ENCODE results near the gene TNKS2.
"Not testable (repeated sequence)": the region's sequence is repeated elsewhere in the genome, so short reads cannot be mapped to it uniquely, and the experiment has no call there.

Gene TNKS2

DNA sequence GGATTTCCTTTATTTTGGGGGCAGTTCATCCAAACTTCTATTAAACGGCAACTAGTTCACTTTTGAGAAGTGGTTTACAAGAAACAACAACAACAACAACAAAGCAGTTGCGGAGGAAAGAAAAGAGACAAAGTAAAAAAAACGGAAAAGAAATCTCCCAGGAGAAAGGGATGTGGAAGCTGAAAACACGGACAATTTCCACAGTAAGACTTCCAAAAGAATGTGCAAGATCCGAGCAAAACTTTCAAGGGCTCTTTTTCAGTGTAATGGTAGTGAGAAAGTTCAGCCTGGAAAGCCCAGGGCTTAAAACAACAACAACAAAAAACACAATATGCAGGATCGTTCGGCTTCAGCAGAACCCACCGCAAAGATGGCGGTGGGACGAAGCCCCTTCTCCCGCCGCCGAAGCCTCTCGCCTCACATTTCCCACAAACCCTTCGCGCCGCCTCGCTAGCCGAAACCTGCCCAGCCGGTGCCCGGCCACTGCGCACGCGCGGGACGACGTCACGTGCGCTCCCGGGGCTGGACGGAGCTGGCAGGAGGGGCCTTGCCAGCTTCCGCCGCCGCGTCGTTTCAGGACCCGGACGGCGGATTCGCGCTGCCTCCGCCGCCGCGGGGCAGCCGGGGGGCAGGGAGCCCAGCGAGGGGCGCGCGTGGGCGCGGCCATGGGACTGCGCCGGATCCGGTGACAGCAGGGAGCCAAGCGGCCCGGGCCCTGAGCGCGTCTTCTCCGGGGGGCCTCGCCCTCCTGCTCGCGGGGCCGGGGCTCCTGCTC, at the start of gene TNKS2:
TSS of gene TNKS2 (plus strand) at position 553 of the 775 bp plus-strand sequence. CDS start 265 bp downstream, outside the sequence.
- peak; percentile 72 for DNase-seq

DNA sequence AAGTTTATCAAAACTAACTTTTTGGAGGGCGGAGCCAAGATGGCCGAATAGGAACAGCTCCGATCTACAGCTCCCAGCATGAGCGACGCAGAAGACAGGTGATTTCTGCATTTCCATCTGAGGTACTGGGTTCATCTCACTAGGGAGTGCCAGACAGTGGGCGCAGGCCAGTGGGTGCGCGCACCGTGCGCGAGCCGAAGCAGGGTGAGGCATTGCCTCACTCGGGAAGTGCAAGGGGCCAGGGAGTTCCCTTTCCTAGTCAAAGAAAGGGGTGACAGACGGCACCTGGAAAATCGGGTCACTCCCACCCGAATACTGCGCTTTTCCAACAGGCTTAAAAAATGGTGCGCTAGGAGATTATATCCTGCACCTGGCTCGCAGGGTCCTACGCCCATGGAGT, 48.6 kb upstream of the TNKS2 start:
- DNase-seq, result not testable (repeated sequence)

DNA sequence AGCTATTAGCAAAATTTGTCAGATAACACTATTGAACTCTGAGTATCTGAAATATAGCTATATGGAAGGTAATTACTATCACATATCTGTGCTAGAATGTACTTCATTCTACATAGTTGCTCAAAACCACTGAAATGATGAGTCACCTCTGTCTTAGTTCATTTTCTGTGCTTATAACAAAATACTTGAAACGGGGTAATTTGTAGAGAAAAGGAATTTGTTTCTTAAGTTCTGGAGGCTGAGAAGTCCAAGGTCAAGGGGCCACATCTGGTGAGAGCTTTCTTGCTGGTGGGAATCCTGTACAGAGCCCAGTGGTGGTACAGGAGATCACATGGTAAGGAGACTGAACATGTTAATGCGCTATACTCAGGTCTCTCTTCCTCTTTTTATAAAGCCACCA, 41.9 kb upstream of the TNKS2 start:
- no peak for DNase-seq

DNA sequence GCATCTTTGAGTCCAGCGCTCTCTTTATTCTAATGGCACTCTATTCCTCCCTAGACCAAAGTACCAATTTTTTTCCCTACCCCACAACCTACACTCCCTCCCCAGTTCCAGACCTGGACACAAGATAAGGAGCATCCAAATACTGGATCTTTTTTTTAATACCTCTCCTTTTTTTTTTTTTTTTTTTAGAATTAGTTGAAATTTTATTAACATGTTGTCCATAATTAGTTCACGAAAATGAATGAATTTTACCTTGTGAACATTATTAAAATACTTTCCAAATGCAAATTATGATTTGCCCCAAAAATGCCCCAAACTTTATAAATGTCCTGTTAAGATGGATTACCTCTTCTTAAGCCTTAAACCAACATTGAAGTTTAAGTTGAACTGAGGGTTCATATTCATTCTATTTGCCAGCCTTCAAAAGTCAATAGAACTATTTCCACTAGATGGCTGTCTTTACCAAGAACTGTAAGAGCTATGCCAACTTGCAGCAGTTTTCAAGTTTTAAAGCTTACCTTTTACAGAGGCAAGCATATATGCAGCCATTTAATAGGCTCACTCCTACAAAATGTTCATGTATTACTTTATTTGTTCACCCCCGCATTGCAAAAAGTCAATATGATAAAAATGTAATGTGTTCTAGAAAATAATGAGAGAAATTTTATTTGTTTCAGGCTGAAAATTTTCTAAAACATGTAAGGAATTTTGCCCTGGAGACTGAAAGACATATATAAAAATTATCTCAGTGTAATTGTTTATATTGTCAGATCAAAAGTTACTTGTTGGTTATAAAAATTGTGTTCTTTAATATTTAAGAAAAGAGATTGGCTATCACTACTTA, 39.7 kb upstream of the TNKS2 start:
- DNase-seq, result peak; percentile 46

DNA sequence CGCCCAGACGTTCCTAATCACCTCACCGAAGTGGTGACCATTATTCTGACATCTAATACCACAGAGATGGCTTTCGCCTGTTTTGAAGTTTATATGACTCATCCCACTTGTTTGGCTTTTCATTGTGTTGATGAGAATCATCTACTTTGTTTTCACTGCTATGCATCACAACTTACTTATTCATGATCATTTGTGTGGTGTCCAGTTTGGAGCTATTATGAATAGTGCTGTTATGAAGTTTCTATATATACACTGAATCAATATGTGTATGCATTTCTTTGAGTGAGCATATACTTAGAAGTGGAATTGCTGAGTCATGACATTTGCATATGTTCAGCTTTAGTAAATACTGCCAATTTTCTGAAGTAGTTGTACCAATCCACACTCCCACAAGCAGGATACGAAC, 38.6 kb upstream of the TNKS2 start:
- no peak for DNase-seq

DNA sequence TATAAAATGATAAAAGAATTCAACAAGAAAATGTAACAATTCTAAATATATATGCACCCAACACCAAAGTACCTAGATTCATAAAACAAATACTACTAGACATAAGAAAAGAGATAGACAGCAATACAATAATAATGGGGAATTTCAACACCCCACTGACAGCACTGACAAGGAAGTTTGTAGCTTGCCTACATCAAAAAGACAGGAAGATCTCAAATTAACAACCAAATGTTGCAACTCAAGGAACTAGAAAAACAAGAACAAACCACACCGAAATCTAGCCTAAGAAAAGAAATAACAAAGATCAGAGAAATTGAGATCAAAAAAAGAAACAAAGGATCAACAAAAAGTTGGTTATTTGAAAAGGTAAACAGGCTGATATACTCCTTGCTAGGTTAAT, 36.5 kb upstream of the TNKS2 start:
- DNase-seq, result no peak

DNA sequence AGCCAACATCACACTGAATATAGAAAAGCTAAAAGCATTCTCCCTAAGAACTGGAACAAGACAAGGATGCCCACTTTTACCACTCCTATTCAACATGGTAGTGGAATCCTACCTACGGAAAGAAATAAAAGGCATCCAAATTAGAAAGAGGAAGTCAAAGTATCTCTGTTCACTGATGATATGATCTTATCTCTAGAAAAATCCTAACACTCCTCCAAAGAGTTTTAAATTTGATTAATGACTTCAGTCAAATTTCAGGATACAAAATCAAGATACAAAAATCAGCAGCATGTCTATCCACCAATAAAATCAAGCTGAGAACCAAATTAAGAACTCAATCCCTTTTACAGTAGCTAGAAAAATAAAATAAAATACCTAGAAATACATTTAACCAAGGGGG, 35.3 kb upstream of the TNKS2 start:
- DNase-seq, result no peak

DNA sequence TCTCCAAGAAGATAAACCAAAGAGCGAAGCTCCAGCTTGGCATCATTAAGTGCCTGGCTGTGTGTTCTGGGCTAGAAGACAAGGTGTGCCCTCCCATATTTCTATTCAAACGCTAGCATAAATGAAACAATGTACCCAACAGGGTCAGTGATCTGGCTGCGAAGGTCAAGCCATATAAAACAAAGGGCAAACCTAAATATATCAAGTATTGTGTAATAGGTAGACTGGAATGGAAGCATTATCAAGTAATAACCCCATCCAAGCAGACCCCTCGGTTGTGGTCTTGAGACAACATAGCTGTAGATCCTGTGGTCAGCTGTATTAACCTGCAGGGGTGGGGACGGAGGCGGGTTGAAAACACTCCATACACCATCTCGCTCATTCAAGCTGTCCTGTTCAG, 31.6 kb upstream of the TNKS2 start:
- DNase-seq, result no peak

DNA sequence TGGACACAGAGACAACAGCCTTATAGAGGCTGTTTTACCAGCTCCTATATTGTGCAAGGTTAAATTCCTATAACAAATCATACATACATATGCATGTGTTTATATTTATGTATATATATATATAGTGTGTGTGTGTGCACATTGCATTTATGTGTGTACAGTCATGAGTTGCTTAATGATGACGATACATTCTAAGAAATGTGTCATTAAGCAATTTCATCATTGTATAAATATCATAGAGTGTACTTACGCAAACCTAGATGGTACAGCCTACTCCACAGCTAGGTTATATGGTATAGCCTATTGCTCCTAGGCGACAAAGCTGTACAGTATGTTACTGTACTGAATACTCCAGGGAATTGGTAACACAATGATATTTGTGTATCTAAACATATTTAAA, 30.1 kb upstream of the TNKS2 start:
- no peak for DNase-seq

DNA sequence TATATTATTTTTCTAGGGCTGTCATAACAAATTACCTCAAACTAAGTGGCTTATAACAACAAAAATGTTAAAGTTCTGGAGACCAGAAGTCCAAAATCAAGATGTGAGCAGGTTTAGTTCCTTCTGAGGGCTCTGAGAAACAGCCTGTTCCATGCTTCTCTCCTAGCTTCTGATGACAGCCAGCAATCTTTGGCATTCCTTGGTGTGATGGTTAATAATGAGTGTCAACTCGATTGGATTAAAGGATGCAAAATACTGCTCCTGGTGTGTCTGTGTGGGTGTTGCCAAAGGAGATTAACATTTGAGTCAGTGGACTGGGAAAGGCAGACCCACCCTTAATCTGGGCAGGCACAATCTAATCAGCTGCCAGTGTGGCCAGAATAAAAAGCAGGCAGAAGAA, 26.3 kb upstream of the TNKS2 start:
- DNase-seq, result no peak

DNA sequence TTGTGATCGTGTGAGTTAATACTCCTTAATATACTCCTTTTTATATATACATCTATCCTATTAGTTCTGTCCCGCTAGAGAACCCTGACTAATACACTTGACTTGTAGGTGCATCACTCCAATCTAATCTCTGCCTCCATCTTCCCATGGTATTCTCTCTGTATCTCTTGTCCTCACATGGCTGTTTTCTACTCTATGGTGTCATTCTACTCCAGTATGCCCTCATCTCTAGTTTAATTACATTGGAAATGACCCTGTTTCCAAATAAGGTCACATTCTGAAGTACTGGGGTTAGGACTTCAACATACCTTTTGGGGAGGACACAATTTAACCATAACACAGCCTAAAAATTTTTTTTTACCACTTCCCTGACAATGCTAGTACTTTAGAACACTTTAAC, 25.8 kb upstream of the TNKS2 start:
- no peak for DNase-seq

DNA sequence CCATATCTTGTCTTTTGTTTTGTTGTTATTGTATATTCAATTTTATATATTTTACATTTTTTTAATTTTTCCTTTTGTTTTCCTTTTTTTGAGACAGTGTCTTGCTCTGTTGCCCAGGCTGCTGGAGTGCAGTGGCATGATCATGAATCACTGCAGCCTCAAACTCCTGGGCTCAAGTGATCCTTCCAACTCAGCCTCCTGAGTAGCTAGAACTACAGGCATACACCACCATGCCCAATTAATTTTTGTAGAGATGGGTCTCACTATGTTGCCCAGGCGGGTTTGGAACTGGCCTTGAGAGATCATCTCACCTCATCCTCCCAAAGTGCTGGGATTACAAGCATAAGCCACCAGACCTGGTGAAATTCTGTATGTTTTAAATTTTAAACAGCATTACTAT, 25.4 kb upstream of the TNKS2 start:
- no peak for DNase-seq

DNA sequence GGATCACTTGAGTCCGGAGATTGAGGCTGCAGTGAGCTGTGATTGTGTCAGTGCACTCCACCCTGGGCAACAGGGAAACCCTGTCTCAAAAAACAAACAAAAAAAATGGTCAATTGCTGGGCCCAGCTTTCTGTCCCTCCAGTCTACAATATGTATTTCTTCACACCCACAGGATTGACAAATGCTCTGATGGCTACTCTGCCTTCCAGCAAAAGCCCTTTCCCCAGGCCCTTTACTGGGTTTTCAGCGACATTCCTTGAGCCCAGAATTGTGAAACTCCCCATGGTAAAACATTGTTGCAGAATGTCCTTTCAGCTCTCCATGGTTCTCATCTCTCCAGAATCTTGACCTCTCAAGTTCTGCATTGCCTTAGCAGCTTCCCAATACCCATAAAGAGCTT, 23.7 kb upstream of the TNKS2 start:
- no peak for DNase-seq

DNA sequence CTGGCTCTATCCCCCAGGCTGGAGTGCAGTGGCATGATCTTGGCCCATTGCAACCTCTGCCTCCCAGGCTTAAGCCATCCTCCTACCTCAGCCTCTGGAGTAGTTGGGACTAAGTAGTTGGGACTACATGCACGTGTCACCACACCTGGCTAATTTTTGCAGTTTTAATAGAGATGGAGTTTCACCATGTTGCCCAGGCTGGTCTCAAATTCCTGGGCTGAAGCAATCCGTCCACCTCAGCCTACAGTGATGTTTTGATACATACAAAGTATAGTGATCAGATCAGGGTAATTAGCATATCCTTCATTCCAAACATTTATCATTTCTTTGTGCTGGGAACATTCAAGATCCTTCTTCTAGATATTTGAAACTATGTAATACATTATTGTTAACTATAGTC, 22.5 kb upstream of the TNKS2 start:
- DNase-seq, result no peak

DNA sequence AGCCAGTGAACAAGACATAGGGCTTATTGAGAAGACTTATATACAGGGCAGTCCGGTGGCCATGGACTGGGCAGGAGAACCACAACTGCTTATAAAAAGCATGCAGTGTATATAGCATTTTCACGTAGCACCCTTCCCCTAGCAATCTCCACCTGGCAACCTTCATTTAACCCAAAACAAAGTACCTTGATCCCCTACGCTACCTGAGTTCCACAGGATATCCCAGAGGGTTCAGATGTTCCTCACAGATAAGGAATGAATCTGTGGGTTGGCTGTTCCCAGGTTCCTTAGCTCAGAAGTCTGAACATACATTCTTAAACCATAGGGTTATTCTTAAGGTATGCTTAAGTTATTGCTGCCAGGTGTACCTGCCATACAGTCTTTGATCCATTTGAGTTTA, 22.0 kb upstream of the TNKS2 start:
- no peak for DNase-seq

DNA sequence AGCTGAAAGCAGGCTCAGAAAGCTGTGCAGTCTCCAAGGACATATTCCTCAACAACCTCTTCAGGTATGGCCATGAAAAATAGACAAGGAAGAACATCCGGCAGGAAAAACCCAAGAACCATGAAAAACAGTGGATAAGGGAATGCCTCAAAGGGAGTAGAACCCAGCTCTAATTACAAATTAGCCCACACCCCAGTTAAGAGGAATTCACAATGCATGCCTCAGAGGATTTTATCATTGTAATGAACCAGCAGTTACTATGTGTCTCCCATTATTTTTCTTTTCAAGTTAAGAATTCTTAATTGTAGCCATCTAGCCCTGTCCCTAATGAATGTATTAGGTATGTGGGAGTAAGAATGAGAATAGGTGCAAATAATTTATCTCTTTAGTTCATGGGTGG, 19.7 kb upstream of the TNKS2 start:
- DNase-seq, result no peak

DNA sequence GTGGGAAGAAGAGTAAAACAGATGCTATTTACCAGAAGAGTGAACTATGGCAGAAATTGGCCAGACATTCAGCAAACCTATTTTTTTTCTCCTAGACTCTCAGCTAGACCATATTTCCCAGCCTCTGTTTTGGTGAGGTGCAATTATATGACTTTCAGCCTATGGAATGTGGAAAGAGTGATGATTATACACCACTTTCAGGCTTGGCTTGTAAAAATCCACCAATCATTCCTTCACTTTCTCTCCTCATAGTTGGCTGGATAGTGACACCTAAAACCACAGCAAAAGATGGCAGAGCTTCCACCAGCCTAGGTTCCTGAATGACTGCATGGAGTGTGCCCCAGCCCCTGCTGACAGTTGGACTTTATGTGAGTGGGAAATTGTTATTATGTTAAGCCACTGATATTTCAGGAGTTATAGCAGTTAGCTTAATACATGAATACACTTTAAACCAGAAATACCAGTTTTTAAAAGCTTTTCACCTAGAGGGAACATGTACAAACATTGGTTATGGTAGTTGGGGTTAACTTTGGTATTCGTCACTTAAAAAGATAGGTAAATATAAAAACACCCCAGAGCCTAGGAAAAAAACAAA, 19.1 kb upstream of the TNKS2 start:
- no peak for DNase-seq

DNA sequence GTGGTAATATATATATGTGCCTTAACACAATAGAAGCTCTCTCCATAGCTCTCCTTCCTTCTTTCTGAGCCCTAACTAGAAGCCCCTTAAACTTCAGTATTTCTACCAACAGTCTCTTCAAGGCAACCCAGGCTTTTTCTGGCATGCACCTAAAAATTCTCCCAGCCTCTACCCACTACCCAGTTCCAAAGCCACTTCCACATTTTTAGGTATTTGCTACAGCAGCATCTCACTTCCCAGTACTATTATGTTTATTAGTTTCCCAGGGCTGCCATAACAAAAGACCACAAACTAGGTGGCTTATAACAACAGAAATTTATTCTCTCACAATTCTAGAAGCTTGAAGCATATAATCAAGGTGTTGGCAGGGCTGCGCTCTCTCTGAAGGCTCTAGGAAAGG, 15.7 kb upstream of the TNKS2 start:
- no peak for DNase-seq

DNA sequence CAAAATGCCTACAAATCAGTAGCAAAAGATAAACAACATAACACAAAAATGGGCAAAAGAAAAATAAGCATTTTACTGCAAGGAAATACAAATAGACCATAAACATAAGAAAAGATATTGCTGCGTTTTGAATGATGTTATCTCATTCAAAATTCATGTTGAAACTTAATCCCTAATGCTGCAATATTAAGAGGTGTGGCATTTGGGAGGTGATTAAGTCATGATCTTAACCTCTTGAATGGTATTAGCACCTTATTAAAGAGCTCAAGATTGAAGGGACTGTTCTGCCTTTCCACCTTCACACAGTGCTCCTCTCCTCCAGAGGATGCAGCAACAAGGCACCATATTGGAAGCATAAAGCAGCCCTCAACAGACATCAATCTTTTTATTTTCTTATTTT, 12.4 kb upstream of the TNKS2 start:
- no peak for DNase-seq

DNA sequence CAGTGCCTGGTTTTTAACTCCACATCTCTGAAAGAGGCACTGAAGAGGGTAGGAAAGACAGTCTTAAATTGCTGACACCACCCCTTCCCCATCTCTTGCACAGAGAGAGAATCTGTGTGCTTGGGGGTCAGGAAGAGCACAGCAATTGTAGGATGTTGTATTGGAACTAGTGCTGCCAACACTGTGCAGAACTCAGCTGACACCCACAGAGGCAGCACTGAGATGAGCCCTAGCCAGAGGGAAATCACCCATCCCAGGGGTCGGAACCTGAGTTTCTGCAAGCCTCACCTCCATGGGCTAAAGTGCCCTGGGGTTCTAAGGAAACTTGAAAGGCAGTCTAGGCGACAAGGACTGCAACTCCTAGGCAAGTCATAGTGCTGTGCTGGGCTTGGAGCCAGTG, 11.0 kb upstream of the TNKS2 start:
- no peak for DNase-seq

DNA sequence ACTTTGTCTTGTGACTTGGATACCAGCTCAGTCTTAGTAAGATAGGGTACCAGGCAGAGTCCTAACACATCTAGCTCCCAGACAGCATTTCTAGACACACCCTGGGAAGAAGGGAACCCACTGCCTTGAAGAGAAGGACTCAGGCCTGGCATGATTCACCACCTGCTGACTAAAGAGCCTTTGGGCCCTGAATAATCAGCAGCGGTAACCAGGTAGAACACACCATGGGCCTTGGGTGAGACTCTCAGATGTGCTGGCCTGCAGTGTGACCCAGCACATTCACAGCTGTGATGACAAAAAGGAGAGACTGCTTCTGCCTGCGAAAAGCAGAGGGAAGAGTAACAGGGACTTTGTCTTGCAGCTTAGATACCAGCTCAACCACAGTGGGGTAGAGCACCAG, 10.4 kb upstream of the TNKS2 start:
- DNase-seq, result no peak

DNA sequence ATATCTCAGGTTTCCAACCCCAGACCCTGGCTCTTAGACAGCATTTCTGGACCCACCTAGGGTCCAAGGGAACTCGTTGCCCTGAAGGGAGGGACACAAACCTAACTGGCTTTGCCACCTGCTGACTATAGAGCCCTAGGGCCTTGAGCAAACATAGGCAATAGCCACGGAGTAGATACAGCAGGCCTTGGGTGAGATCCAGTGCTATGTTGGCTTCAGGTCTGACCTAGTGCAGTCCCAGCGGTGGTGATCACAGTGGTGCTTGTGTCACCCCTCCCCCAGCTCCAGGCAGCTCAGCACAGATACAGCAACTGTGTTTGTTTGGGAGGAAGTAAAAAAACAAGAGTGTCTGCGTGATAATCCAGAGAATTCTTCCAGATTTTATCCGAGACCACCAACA, 9.7 kb upstream of the TNKS2 start:
- DNase-seq, result no peak

DNA sequence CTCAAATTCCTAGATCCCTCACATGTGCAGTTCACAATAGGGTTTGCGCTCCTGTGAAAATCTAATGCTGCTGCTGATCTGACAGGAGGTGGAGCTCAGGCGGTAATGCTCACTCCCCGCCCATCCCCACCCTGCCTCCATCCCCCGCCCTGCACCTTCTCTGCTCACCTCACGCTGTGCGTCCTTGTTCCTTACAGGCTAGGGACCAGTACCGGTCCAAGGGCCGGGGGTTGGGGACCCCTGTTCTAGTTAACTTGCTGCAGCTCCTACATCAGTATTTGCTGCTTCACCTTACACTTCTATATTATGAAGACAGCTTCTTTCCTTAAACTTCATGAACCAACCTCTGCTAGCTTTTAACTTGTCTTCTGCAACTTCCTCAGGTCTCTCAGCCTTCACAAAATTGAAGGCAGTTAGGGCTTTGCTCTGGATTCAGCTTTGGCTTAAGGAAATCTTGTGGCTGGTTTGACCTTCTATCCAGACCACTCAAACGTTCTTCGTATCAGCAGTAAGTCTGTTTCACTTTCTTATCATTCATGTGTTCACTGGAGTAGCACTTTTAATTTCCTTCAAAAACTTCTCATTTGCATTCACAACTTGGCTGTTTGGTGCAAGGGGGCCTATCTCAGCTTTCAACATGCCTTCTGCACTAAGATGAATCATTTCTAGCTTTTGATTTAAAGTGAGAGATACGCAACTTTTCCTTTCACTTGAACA, 1.7 kb upstream of the TNKS2 start:
- no peak for DNase-seq
